Breast epithelium (tissue), 3 donors: Measurements from ENCODE around the gene SRSF10.

ENCODE experiments used
- CTCF ChIP-seq, 3 donors: fragments of 450-650 bp; IDR thresholded peaks; one replicate each; pipeline ENCODE4 v1.5.1; 2016 to 2017; ENCODE audit warnings: antibody characterized with exemption in 3 of 3, mild to moderate bottlenecking in 3 of 3, moderate library complexity in 3 of 3
- POLR2A ChIP-seq: fragments of 450-650 bp; IDR thresholded peaks from one replicate; pipeline ENCODE4 v1.6.1; 2016; ENCODE audit warnings: antibody characterized with exemption, mild to moderate bottlenecking, moderate library complexity

- TF ChIP-seq CTCF (IDR thresholded peaks at IDR 0.05): no peak
- TF ChIP-seq POLR2A: no peak
These were observed 693 bp downstream of the SRSF10 start for GRCh38 chr1:23979387-23979880.
